GM23248 (cell line): Measurements from ENCODE around the gene TSPAN17. TPM values are rescaled to one million over a fixed set of nuclear protein-coding genes. Genes with fewer than 3 reads are reported as not detected.

Experiments
- DNase-seq: peaks from one replicate; pipeline ENCODE4 v3.0.0-alpha.2; 2015
- H2AFZ ChIP-seq: fragments of 200-600 bp; sonication (generic); 2 replicates; pipeline ENCODE4 v1.6.1; 2016; ENCODE audit warnings: antibody characterized with exemption
- H3F3A ChIP-seq: fragments of 200-600 bp; sonication (generic); 2 replicates; pipeline ENCODE4 v1.6.1; 2016; ENCODE audit warnings: mild to moderate bottlenecking, antibody characterized with exemption, mixed run types; ENCODE audit not compliant: insufficient read depth
- H3K27ac ChIP-seq: fragments of 200-600 bp; sonication (generic); 2 replicates; pipeline ENCODE4 v1.5.1; 2016; ENCODE audit warnings: mild to moderate bottlenecking
- H3K27me3 ChIP-seq: fragments of 200-600 bp; sonication (generic); replicated peaks from 2 replicates; pipeline ENCODE4 v1.6.1; 2016; ENCODE audit warnings: mild to moderate bottlenecking; ENCODE audit not compliant: insufficient read depth
- H3K36me3 ChIP-seq: fragments of 200-600 bp; sonication (generic); 2 replicates; pipeline ENCODE4 v1.6.1; 2016; ENCODE audit warnings: low read depth, mild to moderate bottlenecking
- H3K4me1 ChIP-seq: fragments of 200-600 bp; sonication (generic); 2 replicates; pipeline ENCODE4 v1.6.1; 2016; ENCODE audit warnings: mild to moderate bottlenecking; ENCODE audit not compliant: insufficient read depth
- H3K4me2 ChIP-seq: fragments of 200-600 bp; sonication (generic); one replicate; pipeline ENCODE4 v1.6.1; 2016; ENCODE audit warnings: mild to moderate bottlenecking; ENCODE audit not compliant: unreplicated experiment
- H3K4me3 ChIP-seq: fragments of 200-600 bp; sonication (generic); 2 replicates; pipeline ENCODE4 v1.5.1; 2016; ENCODE audit warnings: mild to moderate bottlenecking
- H3K79me2 ChIP-seq: fragments of 200-600 bp; sonication (generic); 2 replicates; pipeline ENCODE4 v1.6.1; 2016; ENCODE audit warnings: mild to moderate bottlenecking; ENCODE audit not compliant: insufficient read depth
- H3K9ac ChIP-seq: fragments of 200-600 bp; sonication (generic); 2 replicates; pipeline ENCODE4 v1.6.1; 2016; ENCODE audit warnings: mild to moderate bottlenecking
- H3K9me2 ChIP-seq: fragments of 200-600 bp; sonication (generic); 2 replicates; pipeline ENCODE4 v1.6.1; 2016; ENCODE audit warnings: mixed run types, mild to moderate bottlenecking, moderate library complexity; ENCODE audit not compliant: insufficient read depth
- H3K9me3 ChIP-seq: fragments of 200-600 bp; sonication (generic); one replicate; pipeline ENCODE4 v1.6.1; 2017; ENCODE audit warnings: low read depth
- H4K20me1 ChIP-seq: fragments of 200-600 bp; sonication (generic); 2 replicates; pipeline ENCODE4 v1.6.0; 2016; ENCODE audit not compliant: insufficient read depth
- EZH2 ChIP-seq: fragments of 200-600 bp; sonication (generic); IDR thresholded peaks from 2 replicates; pipeline ENCODE4 v1.6.1; 2018; ENCODE audit warnings: antibody characterized with exemption, mild to moderate bottlenecking; ENCODE audit not compliant: insufficient read depth, poor library complexity, severe bottlenecking
- EZH2phosphoT487 ChIP-seq: fragments of 200-600 bp; sonication (generic); IDR thresholded peaks from 2 replicates; pipeline ENCODE4 v1.6.1; 2018; ENCODE audit warnings: antibody characterized with exemption, moderate library complexity, mild to moderate bottlenecking, low read depth; ENCODE audit not compliant: insufficient read depth
- WGBS, 2 experiments: methylation state at CpG; one replicate each; pipeline ENCODE4 v1.1.6; 2015 to 2017; ENCODE audit warnings: low lambda C conversion rate in 2 of 2, low coverage in 1 of 2; ENCODE audit errors: missing lambda C conversion rate in 2 of 2; 5-methylcytosine and 5-hydroxymethylcytosine counted together
- in situ Hi-C: fragments of 300-500 bp; cut with MboI; formaldehyde crosslinking; loops from 2 replicates; pipeline ENCODE4 v1.15.0; 2020
- polyA plus RNA-seq: library from polyadenylated mRNA; unstranded; fragments of >200 nt; fragmentation: Nextera tagmentation; extraction: Ambion mirVana; gene quantifications from 2 replicates; pipeline ENCODE4 v1.2.1, GENCODE V29; 2016
- total RNA-seq: library from RNA; depleted of rRNA; stranded (reverse); fragments of >200 nt; shearing (Covaris generic); gene quantifications from 2 replicates; pipeline ENCODE4 v1.2.3, GENCODE V29; 2014

Gene TSPAN17
- total and polyA plus RNA-seq, 2 experiments from 2014 or later = 29.9 to 41.2 TPM

GRCh38 chr5:176640616-176641015 lies 6.7 kb upstream of the TSPAN17 start:
- Histone ChIP-seq H3K36me3 (no peaks in the 10 kb centered on the region), H3K4me3 (no peak overlapping the region), H2AFZ (no peak overlapping the region), H4K20me1 (no peaks in the 10 kb centered on the region), H3K27me3 (peaks cover 12% of the 10 kb centered on the region; the same call in 1 of the 2 replicates), H3K9me3 (no peaks in the 10 kb centered on the region), H3K9me2 (no peaks in the 10 kb centered on the region), H3K9ac (no peak overlapping the region), H3K4me2 (no peak overlapping the region), H3F3A (no peaks in the 10 kb centered on the region), H3K4me1 (no peaks in the 10 kb centered on the region), H3K79me2 (no peaks in the 10 kb centered on the region), H3K27ac (no peak overlapping the region)
- 57 to 66% methylated on average over 4 of the region's 4 CpGs for WGBS, 2 experiments
- in situ Hi-C loops = no loop called here
- TF ChIP-seq EZH2 (no peak), EZH2phosphoT487 (no peak)
- no peak for DNase-seq

GRCh38 chr5:176642675-176643490 lies 4.4 kb upstream of the TSPAN17 start:
- Histone ChIP-seq H3K36me3 (no peaks in the 10 kb centered on the region), H3K27ac (no peak overlapping the region), H4K20me1 (no peaks in the 10 kb centered on the region), H3K4me1 (no peaks in the 10 kb centered on the region), H3K27me3 (peaks cover 9% of the 10 kb centered on the region; the same call in 1 of the 2 replicates), H3K4me2 (no peak overlapping the region), H3K4me3 (no peak overlapping the region), H3K79me2 (peaks cover 4% of the 10 kb centered on the region; the same call in 1 of the 2 replicates), H3F3A (no peaks in the 10 kb centered on the region), H3K9me3 (no peaks in the 10 kb centered on the region), H3K9me2 (no peaks in the 10 kb centered on the region), H2AFZ (no peak overlapping the region), H3K9ac (no peak overlapping the region)
- 43 to 53% methylated on average over 11 to 14 of the region's 15 CpGs for WGBS, 2 experiments
- peak; percentile 28 for DNase-seq
- in situ Hi-C loops = no loop called here
- TF ChIP-seq EZH2phosphoT487 (no peak), EZH2 (no peak)

- H3K9me2 ChIP-seq = no peaks in the 10 kb centered on the region
- WGBS, 2 experiments = 78% methylated on average over 10 to 11 of the region's 11 CpGs
- peaks cover 3% of the 10 kb centered on the region; the same call in 1 of the 2 replicates for H3K27me3 ChIP-seq
- H3K4me1 ChIP-seq = 0 out of 2 replicates have a peak, but pooled peaks cover 7% of the 10 kb centered on the region
- H3K27ac ChIP-seq = no peak overlapping the region
- H3F3A ChIP-seq = no peaks in the 10 kb centered on the region
- DNase-seq = no peak
- H3K4me3 ChIP-seq = no peak overlapping the region
- H4K20me1 ChIP-seq = no peaks in the 10 kb centered on the region
- no peaks in the 10 kb centered on the region for H3K9me3 ChIP-seq
- H3K36me3 ChIP-seq = no peaks in the 10 kb centered on the region
- peaks cover 12% of the 10 kb centered on the region for H3K79me2 ChIP-seq
- H3K4me2 ChIP-seq = no peak overlapping the region
- TF ChIP-seq EZH2 = no peak
- no peak for TF ChIP-seq EZH2phosphoT487
- in situ Hi-C loops = no loop called here
- H2AFZ ChIP-seq = no peak overlapping the region
- H3K9ac ChIP-seq = no peak overlapping the region
Measured at GRCh38 chr5:176643491-176644219, 3.6 kb upstream of the TSPAN17 start.

GRCh38 chr5:176644294-176644693 lies 3.0 kb upstream of the TSPAN17 start:
- no peaks in the 10 kb centered on the region for H3K27me3 ChIP-seq
- H3K4me2 ChIP-seq = no peak overlapping the region
- no peaks in the 10 kb centered on the region for H3K9me2 ChIP-seq
- H4K20me1 ChIP-seq = no peaks in the 10 kb centered on the region
- H3K27ac ChIP-seq = no peak overlapping the region
- H3K4me3 ChIP-seq = no peak overlapping the region
- 72 to 79% methylated on average over 7 to 9 of the region's 9 CpGs for WGBS, 2 experiments
- no peaks in the 10 kb centered on the region for H3K9me3 ChIP-seq
- H3K4me1 ChIP-seq = 0 out of 2 replicates have a peak, but pooled peaks cover 8% of the 10 kb centered on the region
- TF ChIP-seq EZH2phosphoT487 (no peak), EZH2 (no peak)
- DNase-seq = no peak
- H3K9ac ChIP-seq = no peak overlapping the region
- peaks cover 18% of the 10 kb centered on the region for H3K79me2 ChIP-seq
- no peak overlapping the region for H2AFZ ChIP-seq
- in situ Hi-C loops = no loop called here
- H3K36me3 ChIP-seq = no peaks in the 10 kb centered on the region
- H3F3A ChIP-seq = no peaks in the 10 kb centered on the region
